ENCODE data around the gene KCNH2. TPM values are rescaled to one million over a fixed set of nuclear protein-coding genes. Genes with fewer than 3 reads are reported as not detected.

Gene KCNH2
- total and polyA plus RNA-seq, 2 of the 13 experiments (the other 11 are each of a cell fraction or from before 2014, with no cell fraction given): 0.09 to 0.11 TPM

DNA sequence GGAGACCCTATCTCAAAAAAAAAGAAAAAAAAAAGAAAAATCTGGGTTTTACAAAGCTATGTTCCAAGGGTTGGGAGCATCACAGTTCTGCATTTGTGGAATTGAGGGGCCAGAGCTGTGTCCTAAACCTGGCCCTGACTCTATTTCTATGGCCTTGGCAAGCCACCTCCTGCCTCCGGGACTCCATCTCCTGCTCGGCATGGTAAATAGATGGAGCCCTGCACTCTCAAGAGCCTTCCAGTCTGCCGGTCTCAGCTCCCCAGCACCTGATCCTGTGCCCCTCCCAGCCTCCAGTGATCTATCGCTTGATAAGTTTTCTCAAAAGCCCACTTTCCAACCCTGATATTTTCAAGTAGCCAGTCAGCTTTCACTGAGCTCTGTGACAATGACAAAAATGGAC, 43.0 kb downstream of the KCNH2 start:
- ChIA-PET POLR2A (no interaction called here), CTCF (ENCODE audit: low intra/inter-chr PET ratio, low total read pairs) (no interaction called here)
- Histone ChIP-seq H3K27ac (ENCODE audit: extremely low read length, insufficient read depth, low read length) (no peak overlapping the region), H3K4me3 (replicated peaks in 1 of 3; ENCODE audit: insufficient read depth in 1 of 3, low read depth in 2 of 3, low read length in 3 of 3) (no peak overlapping the region), H3K9ac (ENCODE audit: insufficient read depth, low read depth, low read length) (no peak overlapping the region), H3K36me3 (replicated peaks in 1 of 2; ENCODE audit: control insufficient read depth in 1 of 2, insufficient read depth in 2 of 2, low read length in 2 of 2) (no peaks in the 10 kb centered on the region), H3K27me3 (ENCODE audit: control insufficient read depth in 1 of 2, insufficient read depth in 2 of 2, low read length in 2 of 2) (peaks cover 2 to 35% of the 10 kb centered on the region in 2 experiments; a peak in 2 of 5 replicates), H3K79me2 (ENCODE audit: insufficient read depth, low read length) (no peaks in the 10 kb centered on the region), H4K20me1 (ENCODE audit: insufficient read depth, low read length) (no peaks in the 10 kb centered on the region), H3K9me3 (ENCODE audit: low read length) (no peaks in the 10 kb centered on the region), H3K4me1 (ENCODE audit: insufficient read depth, low read length) (no peaks in the 10 kb centered on the region), H2AFZ (ENCODE audit: low read length) (no peak overlapping the region), H3K4me2 (ENCODE audit: low read depth, low read length) (no peak overlapping the region)
- BruUV-seq (replicated peaks): no TSS peak
- DNase-seq (ENCODE audit: low spot score) (no peak), FAIRE-seq (no peak), ATAC-seq (no peak)
- TF ChIP-seq SAP130 (CRISPR knock-in tag; IDR thresholded peaks at IDR 0.05; ENCODE audit: low read depth): no peak
- no peak for TF ChIP-seq NFE2L2 (IDR thresholded peaks at IDR 0.05; ENCODE audit: low read length)
- TF ChIP-seq ESRRA (CRISPR knock-in tag; IDR thresholded peaks at IDR 0.05; ENCODE audit: low read depth): no peak
- TF ChIP-seq, protein P1, sequence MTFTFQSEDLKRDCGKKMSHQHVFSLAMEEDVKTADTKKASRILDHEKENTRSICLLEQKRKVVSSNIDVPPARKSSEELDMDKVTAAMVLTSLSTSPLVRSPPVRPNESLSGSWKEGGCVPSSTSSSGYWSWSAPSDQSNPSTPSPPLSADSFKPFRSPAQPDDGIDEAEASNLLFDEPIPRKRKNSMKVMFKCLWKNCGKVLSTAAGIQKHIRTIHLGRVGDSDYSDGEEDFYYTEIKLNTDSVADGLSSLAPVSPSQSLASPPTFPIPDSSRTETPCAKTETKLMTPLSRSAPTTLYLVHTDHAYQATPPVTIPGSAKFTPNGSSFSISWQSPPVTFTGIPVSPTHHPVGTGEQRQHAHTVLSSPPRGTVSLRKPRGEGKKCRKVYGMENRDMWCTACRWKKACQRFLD (CRISPR knock-in tag; IDR thresholded peaks at IDR 0.05; ENCODE audit: borderline replicate concordance): no peak
- WGBS (ENCODE audit: low lambda C conversion rate): 7% methylated on average over 2 of the region's 4 CpGs
- intact Hi-C loops (cut with micrococcal nuclease; ENCODE audit: unreplicated experiment) (no loop called here), in situ Hi-C loops (cut with HindIII; ENCODE audit: extremely low pct_ligation_motif_present, low pct_unique_long_range_greater_than_20kb) (no loop called here)

- TF ChIP-seq ZNF496 (CRISPR knock-in tag; IDR thresholded peaks at IDR 0.05; ENCODE audit: insufficient replicate concordance) (no peak), HNRNPL (IDR thresholded peaks at IDR 0.05; ENCODE audit: low read depth, low read length) (no peak), TAF15 (IDR thresholded peaks at IDR 0.05; ENCODE audit: low read depth, low read length, poor library complexity, severe bottlenecking) (no peak), SIN3A (IDR thresholded peaks at IDR 0.05; ENCODE audit: borderline replicate concordance, low read depth, low read length) (no peak), HNRNPK (IDR thresholded peaks at IDR 0.05; ENCODE audit: low read depth, low read length, poor library complexity, severe bottlenecking) (no peak), NRL (CRISPR knock-in tag; IDR thresholded peaks at IDR 0.05; ENCODE audit: borderline replicate concordance) (no peak), POLR2AphosphoS5 (IDR thresholded peaks at IDR 0.05; ENCODE audit: low read depth, low read length) (no peak), ZNF225 (CRISPR knock-in tag; IDR thresholded peaks at IDR 0.05) (no peak), ZNF652 (CRISPR knock-in tag; IDR thresholded peaks at IDR 0.05; ENCODE audit: borderline replicate concordance, low read depth) (no peak), ZNF597 (CRISPR knock-in tag; IDR thresholded peaks at IDR 0.05) (no peak), SSRP1 (CRISPR knock-in tag; IDR thresholded peaks at IDR 0.05) (no peak), ONECUT2 (CRISPR knock-in tag; IDR thresholded peaks at IDR 0.05) (no peak), ZFYVE20 (CRISPR knock-in tag; IDR thresholded peaks at IDR 0.05; ENCODE audit: borderline replicate concordance, low read depth) (no peak), ZNF264 (CRISPR knock-in tag; IDR thresholded peaks at IDR 0.05) (no peak)
- Histone ChIP-seq H3K27ac (ENCODE audit: extremely low read length, insufficient read depth, low read length) (no peak overlapping the region), H3K27me3 (ENCODE audit: control insufficient read depth in 1 of 2, insufficient read depth in 2 of 2, low read length in 2 of 2) (peaks cover 2 to 33% of the 10 kb centered on the region in 2 experiments; a peak in 2 of 5 replicates), H3K4me1 (ENCODE audit: insufficient read depth, low read length) (no peaks in the 10 kb centered on the region), H3K79me2 (ENCODE audit: insufficient read depth, low read length) (no peaks in the 10 kb centered on the region), H4K20me1 (ENCODE audit: insufficient read depth, low read length) (no peaks in the 10 kb centered on the region), H3K4me3 (replicated peaks in 1 of 3; ENCODE audit: insufficient read depth in 1 of 3, low read depth in 2 of 3, low read length in 3 of 3) (no peak overlapping the region), H3K4me2 (ENCODE audit: low read depth, low read length) (no peak overlapping the region), H3K36me3 (replicated peaks in 1 of 2; ENCODE audit: control insufficient read depth in 1 of 2, insufficient read depth in 2 of 2, low read length in 2 of 2) (no peaks in the 10 kb centered on the region), H3K9ac (ENCODE audit: insufficient read depth, low read depth, low read length) (no peak overlapping the region), H3K9me3 (ENCODE audit: low read length) (no peaks in the 10 kb centered on the region), H2AFZ (ENCODE audit: low read length) (no peak overlapping the region)
- no TSS peak for BruUV-seq (replicated peaks)
- DNase-seq (ENCODE audit: low spot score) (no peak), FAIRE-seq (no peak), ATAC-seq (no peak)
- WGBS (ENCODE audit: low lambda C conversion rate): 31% methylated on average over 6 of the region's 6 CpGs
- intact Hi-C loops (cut with micrococcal nuclease; ENCODE audit: unreplicated experiment): no loop called here
- CTCF ChIA-PET (ENCODE audit: low intra/inter-chr PET ratio, low total read pairs): no interaction called here
- POLR2A ChIA-PET: no interaction called here
- in situ Hi-C loops (cut with HindIII; ENCODE audit: extremely low pct_ligation_motif_present, low pct_unique_long_range_greater_than_20kb): no loop called here
These were observed 43.9 kb downstream of the KCNH2 start for GRCh38 chr7:150934045-150934766.

Measured in HepG2 (cell line).